Lung (tissue), 12 donors: ENCODE data around the gene CATSPER2. TPM values are rescaled to one million over a fixed set of nuclear protein-coding genes. Genes with fewer than 3 reads are reported as not detected.
"Not testable (repeated sequence)": the region's sequence is repeated elsewhere in the genome, so short reads cannot be mapped to it uniquely, and the experiment has no call there.

Source experiments
- ATAC-seq: fragments of 200-7000 bp; cut with Tn5 transposase; one replicate; pipeline ENCODE4 v1.9.1; 2020; ENCODE audit warnings: moderate number of reproducible peaks; ENCODE audit not compliant: insufficient read depth, low FRiP score
- DNase-seq, 3 donors: peaks; one replicate each; pipeline ENCODE4 v3.0.0-alpha.2; 2013 to 2017
- H3K27ac ChIP-seq, 2 donors: one replicate each; pipeline ENCODE4 v1.5.1; 2013; ENCODE audit warnings: mild to moderate bottlenecking in 2 of 2, moderate library complexity in 2 of 2, control low read depth in 1 of 2, inconsistent platforms in 1 of 2, low read depth in 1 of 2, low read length in 1 of 2
- H3K27me3 ChIP-seq, 3 donors: one replicate each; pipeline ENCODE4 v1.5.1; 2013; ENCODE audit warnings: low read length in 2 of 3; ENCODE audit not compliant: control insufficient read depth in 3 of 3, insufficient read depth in 3 of 3
- H3K36me3 ChIP-seq, 4 donors: one replicate each; pipeline ENCODE4 v1.5.1; 2013; ENCODE audit warnings: low read length in 4 of 4, mild to moderate bottlenecking in 1 of 4, moderate library complexity in 1 of 4; ENCODE audit not compliant: control insufficient read depth in 4 of 4, insufficient read depth in 4 of 4
- H3K4me1 ChIP-seq, 5 donors: one replicate each; pipeline ENCODE4 v1.5.1; 2013; ENCODE audit warnings: low read length in 5 of 5, mild to moderate bottlenecking in 2 of 5, moderate library complexity in 1 of 5; ENCODE audit not compliant: control insufficient read depth in 5 of 5, insufficient read depth in 5 of 5
- H3K4me3 ChIP-seq: one replicate; pipeline ENCODE4 v1.5.1; 2013; ENCODE audit warnings: mild to moderate bottlenecking, control low read depth, moderate library complexity
- H3K9ac ChIP-seq, 2 donors: one replicate each; pipeline ENCODE4 v1.5.1; 2013; ENCODE audit warnings: low read length in 2 of 2, control low read depth in 1 of 2; ENCODE audit not compliant: insufficient read depth in 1 of 2
- H3K9me3 ChIP-seq, 4 donors: one replicate each; pipeline ENCODE4 v1.5.1; 2013; ENCODE audit warnings: low read length in 3 of 4, mild to moderate bottlenecking in 1 of 4, moderate library complexity in 1 of 4; ENCODE audit not compliant: control insufficient read depth in 4 of 4, insufficient read depth in 3 of 4
- WGBS, 2 donors: extraction: QIAGEN DNeasy Blood & Tissue Kit; methylation state at CpG; one replicate each; pipeline ENCODE4 v1.1.7; 2013; 5-methylcytosine and 5-hydroxymethylcytosine counted together
- polyA plus RNA-seq, 2 donors: library from polyadenylated mRNA; stranded (reverse); fragments of 200-250 nt; gene quantifications; one replicate each; pipeline ENCODE4 v1.2.1, GENCODE V29; 2013
- total RNA-seq, 2 donors: library from RNA; depleted of rRNA in 1 of 2; stranded (reverse); fragments of >200 nt in 1 of 2; gene quantifications; one replicate each; pipeline ENCODE4 v1.2.1, GENCODE V29; 2014 to 2021
- TF ChIP-seq, protein P1 (sequence below): IDR thresholded peaks from 2 replicates; pipeline ENCODE4 v1.5.1; 2012; ENCODE audit warnings: mild to moderate bottlenecking; ENCODE audit errors: control extremely low read depth, extremely low read depth
- donor health status: control.
- donor health status: control.
- donor health status: Bipolar disorder and iron deficiency.
- donor health status: healthy.
- donor health status: DM: yes; HTN: yes; CAD: no.

The CATSPER2 gene
- total and polyA plus RNA-seq, 4 donors = 1.8 to 5.6 (median 3.6) TPM

GRCh38 chr15:43625106-43625505 lies 23.5 kb downstream of the CATSPER2 start:
- Histone ChIP-seq H3K9ac (no peak overlapping the region), H3K9me3 (no peaks in the 10 kb centered on the region), H3K27ac (no peak overlapping the region), H3K36me3 (no peaks in the 10 kb centered on the region), H3K27me3 (no peaks in the 10 kb centered on the region), H3K4me3 (no peak overlapping the region), H3K4me1 (no peaks in the 10 kb centered on the region)
- ATAC-seq = no peak
- TF ChIP-seq, protein P1, sequence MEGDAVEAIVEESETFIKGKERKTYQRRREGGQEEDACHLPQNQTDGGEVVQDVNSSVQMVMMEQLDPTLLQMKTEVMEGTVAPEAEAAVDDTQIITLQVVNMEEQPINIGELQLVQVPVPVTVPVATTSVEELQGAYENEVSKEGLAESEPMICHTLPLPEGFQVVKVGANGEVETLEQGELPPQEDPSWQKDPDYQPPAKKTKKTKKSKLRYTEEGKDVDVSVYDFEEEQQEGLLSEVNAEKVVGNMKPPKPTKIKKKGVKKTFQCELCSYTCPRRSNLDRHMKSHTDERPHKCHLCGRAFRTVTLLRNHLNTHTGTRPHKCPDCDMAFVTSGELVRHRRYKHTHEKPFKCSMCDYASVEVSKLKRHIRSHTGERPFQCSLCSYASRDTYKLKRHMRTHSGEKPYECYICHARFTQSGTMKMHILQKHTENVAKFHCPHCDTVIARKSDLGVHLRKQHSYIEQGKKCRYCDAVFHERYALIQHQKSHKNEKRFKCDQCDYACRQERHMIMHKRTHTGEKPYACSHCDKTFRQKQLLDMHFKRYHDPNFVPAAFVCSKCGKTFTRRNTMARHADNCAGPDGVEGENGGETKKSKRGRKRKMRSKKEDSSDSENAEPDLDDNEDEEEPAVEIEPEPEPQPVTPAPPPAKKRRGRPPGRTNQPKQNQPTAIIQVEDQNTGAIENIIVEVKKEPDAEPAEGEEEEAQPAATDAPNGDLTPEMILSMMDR = no peak
- DNase-seq = no peak
- 21% methylated on average over 5 of the region's 5 CpGs for WGBS, 2 donors

DNA sequence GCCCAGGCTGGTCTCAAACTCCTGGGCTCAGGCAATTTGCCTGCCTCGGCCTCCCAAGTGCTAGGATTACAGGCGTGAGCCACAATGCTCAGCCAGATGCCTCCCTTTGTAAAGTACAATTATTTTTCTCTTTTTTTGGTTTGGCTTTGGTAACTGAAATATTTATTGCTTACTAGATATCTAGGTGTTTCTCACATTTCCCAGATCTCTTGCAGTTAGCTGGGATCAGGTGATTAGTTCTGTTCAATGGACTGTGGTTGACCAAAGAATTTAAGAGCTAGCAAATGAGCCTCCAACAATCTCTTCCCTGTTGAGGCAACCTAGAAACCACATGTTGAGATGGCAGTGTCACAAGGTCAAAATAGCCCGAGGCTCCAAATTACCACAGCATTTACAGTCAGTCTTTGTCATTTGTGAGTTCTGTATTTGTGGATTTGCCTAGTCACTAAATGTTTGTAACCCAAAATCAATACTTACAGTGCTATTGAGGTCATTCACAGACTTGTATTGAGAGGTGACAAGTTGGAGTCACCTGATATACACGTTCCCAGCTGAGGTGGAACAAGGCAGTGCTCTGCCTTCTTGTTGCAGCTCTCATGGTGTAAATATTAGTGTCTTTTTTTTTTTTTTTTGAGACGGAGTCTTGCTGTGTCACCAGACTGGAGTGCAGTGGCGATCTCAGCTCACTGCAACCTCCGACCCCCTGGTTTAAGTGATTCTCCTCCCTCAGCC lies 26.4 kb downstream of the CATSPER2 start:
- not testable (repeated sequence) for H3K4me1 ChIP-seq, H3K9ac ChIP-seq, H3K27ac ChIP-seq, H3K27me3 ChIP-seq, DNase-seq, ATAC-seq, H3K9me3 ChIP-seq, H3K4me3 ChIP-seq, H3K36me3 ChIP-seq
- WGBS, 2 donors = 72 to 75% methylated on average over 4 of the region's 7 CpGs

DNA sequence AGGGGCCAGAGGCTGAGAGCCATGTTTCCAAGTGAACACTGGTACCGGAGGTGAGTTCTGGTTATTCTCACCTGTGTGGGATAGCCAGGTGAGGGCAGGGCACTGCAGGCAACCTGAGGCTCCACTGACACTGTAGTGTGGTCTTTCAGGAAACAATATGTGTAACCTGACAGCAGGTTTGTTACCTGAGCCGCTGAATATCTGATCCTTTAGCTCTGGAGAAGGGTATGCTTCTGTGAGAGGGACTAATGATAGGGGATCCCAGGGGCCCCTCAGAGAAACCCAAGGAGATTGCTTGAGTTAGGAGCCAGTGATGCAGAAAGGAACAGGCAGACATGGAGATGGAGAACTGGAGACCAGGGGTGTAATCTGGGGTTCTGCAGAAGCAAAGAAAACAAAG lies 29.9 kb downstream of the CATSPER2 start, which contains the start of gene STRC:
STRC (minus strand) TSS at position 101 of the 400 bp plus-strand sequence; CDS start at position 23, 78 bp downstream.
- H3K9ac ChIP-seq, H3K4me1 ChIP-seq, H3K36me3 ChIP-seq, H3K27me3 ChIP-seq, DNase-seq, H3K9me3 ChIP-seq, H3K4me3 ChIP-seq, H3K27ac ChIP-seq, ATAC-seq: not testable (repeated sequence)
- no CpG with 5 or more reads among the region's 2 CpGs for WGBS, 2 donors

GRCh38 chr15:43617750-43618149 lies 30.9 kb downstream of the CATSPER2 start:
- 65 to 70% methylated on average over 3 to 4 of the region's 8 CpGs for WGBS, 2 donors
- not testable (repeated sequence) for H3K27ac ChIP-seq, H3K4me3 ChIP-seq, H3K36me3 ChIP-seq, ATAC-seq, H3K9me3 ChIP-seq, H3K27me3 ChIP-seq, H3K4me1 ChIP-seq, H3K9ac ChIP-seq, DNase-seq

DNA sequence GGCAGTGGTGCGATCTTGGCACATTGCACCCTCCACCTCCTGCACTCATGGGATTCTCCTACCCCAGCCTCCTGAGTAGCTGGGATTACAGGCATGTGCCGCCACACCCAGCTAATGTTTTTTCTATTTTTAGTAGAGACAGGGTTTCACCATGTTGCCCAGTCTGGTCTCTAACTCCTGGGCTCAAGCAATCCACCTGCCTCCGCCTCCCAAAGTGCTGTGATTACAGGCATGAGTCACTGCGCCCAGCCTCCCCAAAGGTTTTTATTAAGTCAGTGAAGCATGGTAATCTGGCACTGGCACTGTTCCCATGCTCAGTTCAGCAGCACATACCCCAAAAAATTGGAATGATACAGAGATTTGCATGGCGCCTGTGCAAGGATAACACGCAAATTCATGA lies 46.4 kb downstream of the CATSPER2 start:
- not testable (repeated sequence) for H3K9me3 ChIP-seq, H3K4me3 ChIP-seq, H3K27me3 ChIP-seq, H3K9ac ChIP-seq, H3K27ac ChIP-seq, H3K36me3 ChIP-seq, DNase-seq, H3K4me1 ChIP-seq, ATAC-seq
- WGBS, 2 donors = 92 to 95% methylated on average over 6 of the region's 6 CpGs

DNA sequence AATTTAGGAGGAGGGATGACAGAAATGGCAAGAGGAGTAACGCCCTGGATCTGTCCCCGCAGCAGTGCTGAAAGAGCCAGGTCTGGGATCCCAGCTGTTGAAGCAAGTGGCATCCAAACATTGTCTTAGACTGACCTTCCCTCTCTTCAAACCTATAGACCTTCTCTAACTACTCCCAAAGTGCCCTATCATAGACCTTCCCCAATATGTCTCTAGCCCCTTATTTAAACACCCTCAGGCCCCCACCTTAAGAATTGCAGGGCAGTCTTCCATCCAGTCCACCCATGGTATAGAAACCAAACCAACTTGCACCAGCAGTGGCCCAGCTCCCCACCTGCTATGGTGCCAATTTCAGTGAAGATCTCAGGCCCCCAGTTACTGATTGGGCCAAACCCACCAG lies 48.4 kb downstream of the CATSPER2 start:
- ATAC-seq, H3K27me3 ChIP-seq, DNase-seq, H3K4me1 ChIP-seq, H3K9me3 ChIP-seq, H3K36me3 ChIP-seq, H3K4me3 ChIP-seq, H3K27ac ChIP-seq, H3K9ac ChIP-seq: not testable (repeated sequence)
- WGBS, 2 donors = no CpG with 5 or more reads among the region's 2 CpGs

GRCh38 chr15:43599131-43599530 lies 49.5 kb downstream of the CATSPER2 start:
- not testable (repeated sequence) for H3K4me3 ChIP-seq, DNase-seq, H3K27me3 ChIP-seq, ATAC-seq, H3K36me3 ChIP-seq, H3K9me3 ChIP-seq, H3K9ac ChIP-seq, H3K4me1 ChIP-seq, H3K27ac ChIP-seq
- WGBS, 2 donors = 78 to 85% methylated on average over 6 of the region's 6 CpGs
